ENCODE results near the gene PRDM16. TPM values are rescaled to one million over a fixed set of nuclear protein-coding genes. Genes with fewer than 3 reads are reported as not detected.

The PRDM16 gene
- total and polyA plus RNA-seq, 2 of the 13 experiments (the other 11 are each of a cell fraction or from before 2014, with no cell fraction given), result 0.15 to 0.81 TPM

- TF ChIP-seq MAZ (IDR thresholded peaks at IDR 0.05; ENCODE audit: borderline replicate concordance, low read depth, low read length), result no peak
- no peak for TF ChIP-seq MAZ (CRISPR knock-in tag; IDR thresholded peaks at IDR 0.05; ENCODE audit: low read depth)
- TF ChIP-seq ZNF143 (CRISPR knock-in tag; IDR thresholded peaks at IDR 0.05), result no peak
- 0 out of 2 replicates have a peak, but pooled peaks have one; percentile 19 for TF ChIP-seq ZNF232 (CRISPR knock-in tag; IDR thresholded peaks at IDR 0.05; ENCODE audit: borderline replicate concordance)
- TF ChIP-seq KDM2A (CRISPR knock-in tag; IDR thresholded peaks at IDR 0.05; ENCODE audit: borderline replicate concordance, low read depth), result no peak
- no peak for TF ChIP-seq ZZZ3 (CRISPR knock-in tag; IDR thresholded peaks at IDR 0.05; ENCODE audit: borderline replicate concordance)
- peak; percentile 86 for TF ChIP-seq PAXIP1 (CRISPR knock-in tag; conservative IDR thresholded peaks at IDR 0.05)
- peak; percentile 97 for TF ChIP-seq JUNB (CRISPR knock-in tag; IDR thresholded peaks at IDR 0.05; ENCODE audit: borderline replicate concordance)
- TF ChIP-seq MBNL3 (CRISPR knock-in tag; conservative IDR thresholded peaks at IDR 0.05), result no peak
- no peak for TF ChIP-seq ZNF569 (CRISPR knock-in tag; IDR thresholded peaks at IDR 0.05; ENCODE audit: borderline replicate concordance)
- TF ChIP-seq MEIS2 (CRISPR knock-in tag; IDR thresholded peaks at IDR 0.05), result peak; percentile 32; the same call in 1 of the 2 replicates
- no peak for TF ChIP-seq CEBPB (IDR thresholded peaks at IDR 0.05; ENCODE audit: borderline replicate concordance, low read depth, low read length)
- no peak for TF ChIP-seq SMAD3 (CRISPR knock-in tag; IDR thresholded peaks at IDR 0.05)
- TF ChIP-seq FOXA1 (IDR thresholded peaks at IDR 0.05), result no peak
- TF ChIP-seq FOXA1 (CRISPR knock-in tag; IDR thresholded peaks at IDR 0.05), result no peak; the same call in 1 of the 2 replicates
- 0 out of 2 replicates have a peak, but pooled peaks have one; percentile 18 for TF ChIP-seq ZNF768 (CRISPR knock-in tag; IDR thresholded peaks at IDR 0.05)
- peak; percentile 2; the same call in 1 of the 2 replicates for TF ChIP-seq ZC3H13 (CRISPR knock-in tag; IDR thresholded peaks at IDR 0.05)
- TF ChIP-seq CHD2 (IDR thresholded peaks at IDR 0.05; ENCODE audit: low read depth, low read length), result no peak
- 0 out of 2 replicates have a peak, but pooled peaks have one; percentile 26 for TF ChIP-seq ZNF556 (CRISPR knock-in tag; IDR thresholded peaks at IDR 0.05; ENCODE audit: borderline replicate concordance)
- no peak for TF ChIP-seq SMC3 (IDR thresholded peaks at IDR 0.05; ENCODE audit: low read length)
- TF ChIP-seq KDM4B (CRISPR knock-in tag; IDR thresholded peaks at IDR 0.05), result no peak
- TF ChIP-seq ZNF34 (CRISPR knock-in tag; IDR thresholded peaks at IDR 0.05; ENCODE audit: borderline replicate concordance), result no peak
- TF ChIP-seq MTA1 (CRISPR knock-in tag; IDR thresholded peaks at IDR 0.05; ENCODE audit: borderline replicate concordance), result peak; percentile 32
- TF ChIP-seq ZSCAN12 (CRISPR knock-in tag; IDR thresholded peaks at IDR 0.05), result no peak
- no peak for TF ChIP-seq CCAR2 (optimal IDR thresholded peaks at IDR 0.05; ENCODE audit: low read depth, low read length)
- no peak for TF ChIP-seq SNRNP70 (IDR thresholded peaks at IDR 0.05; ENCODE audit: low read depth, low read length)
- TF ChIP-seq, protein P1, sequence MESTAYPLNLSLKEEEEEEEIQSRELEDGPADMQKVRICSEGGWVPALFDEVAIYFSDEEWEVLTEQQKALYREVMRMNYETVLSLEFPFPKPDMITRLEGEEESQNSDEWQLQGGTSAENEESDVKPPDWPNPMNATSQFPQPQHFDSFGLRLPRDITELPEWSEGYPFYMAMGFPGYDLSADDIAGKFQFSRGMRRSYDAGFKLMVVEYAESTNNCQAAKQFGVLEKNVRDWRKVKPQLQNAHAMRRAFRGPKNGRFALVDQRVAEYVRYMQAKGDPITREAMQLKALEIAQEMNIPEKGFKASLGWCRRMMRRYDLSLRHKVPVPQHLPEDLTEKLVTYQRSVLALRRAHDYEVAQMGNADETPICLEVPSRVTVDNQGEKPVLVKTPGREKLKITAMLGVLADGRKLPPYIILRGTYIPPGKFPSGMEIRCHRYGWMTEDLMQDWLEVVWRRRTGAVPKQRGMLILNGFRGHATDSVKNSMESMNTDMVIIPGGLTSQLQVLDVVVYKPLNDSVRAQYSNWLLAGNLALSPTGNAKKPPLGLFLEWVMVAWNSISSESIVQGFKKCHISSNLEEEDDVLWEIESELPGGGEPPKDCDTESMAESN (CRISPR knock-in tag; conservative IDR thresholded peaks at IDR 0.05), result no peak
Observed at GRCh38 chr1:3292868-3293562, 224.0 kb downstream of the PRDM16 start (continued).
